GM12878 (cell line): Measurements from ENCODE around the gene ST6GALNAC3. TPM values are rescaled to one million over a fixed set of nuclear protein-coding genes. Genes with fewer than 3 reads are reported as not detected.

ENCODE experiments used
- ATAC-seq: fragments of 200-7000 bp; cut with Tn5 transposase; 3 replicates; pipeline ENCODE4 v1.9.1; 2020; ENCODE audit warnings: mild to moderate bottlenecking, moderate library complexity
- BruUV-seq: library from RNA; stranded (reverse); fragments of 400-500 nt; replicated peaks from 2 replicates; lab custom pipeline; 2021; lab: Mats Ljungman, UMichigan
- CTCF ChIA-PET: fragments of 300-600 bp; sonication (Branson Sonifier 250); formaldehyde crosslinking; extraction: SDS; loops from one replicate; lab custom pipeline; 2021; ENCODE audit warnings: inconsistent platforms; lab: Yijun Ruan, JAX
- POLR2A ChIA-PET: fragments of 350-600 bp; formaldehyde crosslinking; extraction: SDS; loops from one replicate; lab custom pipeline; 2021; ENCODE audit warnings: inconsistent platforms; lab: Charles Lee
- RAD21 ChIA-PET: fragments of 300-600 bp; sonication (Branson Sonifier 250); formaldehyde crosslinking; loops from one replicate; lab custom pipeline; 2023; ENCODE audit warnings: antibody characterized with exemption; ENCODE audit not compliant: unreplicated experiment; lab: Charles Lee
- SMC1A ChIA-PET: fragments of 300-600 bp; sonication (Branson Sonifier 250); formaldehyde crosslinking; loops from one replicate; lab custom pipeline; 2023; ENCODE audit not compliant: unreplicated experiment, uncharacterized antibody; lab: Charles Lee
- DNase-seq: peaks from one replicate; pipeline ENCODE4 v3.0.0-alpha.2; 2011; ENCODE audit warnings: low read depth, low spot score
- FAIRE-seq: peaks from 3 replicates; lab custom pipeline; 2011; peaks lifted over from hg19 to GRCh38; lab: Jason Lieb, UNC
- H2AFZ ChIP-seq: 2 replicates; pipeline ENCODE4 v1.6.0; 2011; ENCODE audit warnings: low read depth, low read length, control low read depth; ENCODE audit not compliant: control insufficient read depth
- H3K27ac ChIP-seq: 2 replicates; pipeline ENCODE4 v1.5.1; 2011; ENCODE audit warnings: control low read depth; ENCODE audit not compliant: control insufficient read depth, insufficient read depth
- H3K27me3 ChIP-seq, 2 experiments: replicated peaks in 1 of 2; 2 replicates each; pipeline versions ENCODE4 v1.6.0 to v1.6.1; 2011; ENCODE audit warnings: low read length in 1 of 2; ENCODE audit not compliant: control insufficient read depth in 2 of 2, insufficient read depth in 2 of 2
- H3K36me3 ChIP-seq, 2 experiments: 2 replicates each; pipeline ENCODE4 v1.5.1; 2011; ENCODE audit warnings: low read length in 1 of 2; ENCODE audit not compliant: control insufficient read depth in 2 of 2, insufficient read depth in 2 of 2
- H3K4me1 ChIP-seq: 2 replicates; pipeline ENCODE4 v1.6.1; 2011; ENCODE audit warnings: mild to moderate bottlenecking, low read length, moderate library complexity, mixed read lengths; ENCODE audit not compliant: control insufficient read depth, insufficient read depth
- H3K4me2 ChIP-seq: 2 replicates; pipeline ENCODE4 v1.6.0; 2011; ENCODE audit warnings: control low read depth; ENCODE audit not compliant: control insufficient read depth, insufficient read depth
- H3K4me3 ChIP-seq: fragments of 200-600 bp; sonication (generic); 2 replicates; pipeline ENCODE4 v1.5.1; 2016
- H3K79me2 ChIP-seq: 2 replicates; pipeline ENCODE4 v1.6.0; 2011; ENCODE audit warnings: low read length; ENCODE audit not compliant: control insufficient read depth, insufficient read depth
- H3K9ac ChIP-seq: 2 replicates; pipeline ENCODE4 v1.8.0; 2011; ENCODE audit warnings: low read length, control low read depth, mixed read lengths; ENCODE audit not compliant: control insufficient read depth, insufficient read depth
- H3K9me3 ChIP-seq: replicated peaks from 3 replicates; pipeline ENCODE4 v1.5.1; 2011; ENCODE audit warnings: mild to moderate bottlenecking, low read length; ENCODE audit not compliant: control insufficient read depth, insufficient read depth
- H4K20me1 ChIP-seq: 2 replicates; pipeline ENCODE4 v1.6.0; 2011; ENCODE audit not compliant: control insufficient read depth, insufficient read depth
- MEF2B ChIP-seq: fragments of 450-650 bp; IDR thresholded peaks from 2 replicates; pipeline ENCODE4 v1.6.1; 2018; ENCODE audit warnings: mild to moderate bottlenecking, moderate library complexity; ENCODE audit not compliant: partially characterized antibody, poor library complexity, severe bottlenecking
- WGBS: methylation state at CpG from one replicate; pipeline ENCODE4 v1.1.6; 2016; ENCODE audit warnings: low lambda C conversion rate; ENCODE audit not compliant: insufficient replicate concordance, insufficient coverage; ENCODE audit errors: missing lambda C conversion rate; 5-methylcytosine and 5-hydroxymethylcytosine counted together
- in situ Hi-C: fragments of 300-500 bp; cut with MboI; formaldehyde crosslinking; loops from 9 replicates; pipeline ENCODE4 v1.14.3; 2018; ENCODE audit warnings: mixed read lengths
- intact Hi-C: fragments of 100-400 bp; cut with micrococcal nuclease; formaldehyde crosslinking; loops from one replicate; pipeline ENCODE4 v1.14.2; 2022; ENCODE audit not compliant: unreplicated experiment
- polyA plus RNA-seq, 11 experiments: library from polyadenylated mRNA; depleted of rRNA in 4 of 11; unstranded in 6 of 11; stranded (reverse) in 5 of 11; fragments of >200 nt; fragmentation: Nextera tagmentation in 4 of 11; fragmentation: Illumina TruSeq in 1 of 11; extraction: Ambion mirVana in 4 of 11; extraction: Trizol in 1 of 11; gene quantifications; 1 replicate in 1 of 11; 2 replicates in 10 of 11; pipeline versions ENCODE4 v1.2.1 to v1.2.3, GENCODE V29; 2011 to 2016; ENCODE audit warnings: inconsistent platforms in 2 of 11, missing spikeins in 2 of 11, low read depth in 1 of 11
- total RNA-seq, 4 experiments: library from RNA; depleted of rRNA in 3 of 4; stranded (reverse); fragments of >200 nt in 3 of 4; fragmentation: Illumina TruSeq in 1 of 4; extraction: Trizol in 1 of 4; gene quantifications; 2 replicates each; pipeline versions ENCODE4 v1.2.1 to v1.2.3, GENCODE V29; 2013 to 2021
- TF ChIP-seq, protein P1 (sequence below): fragments of 450-650 bp; formaldehyde crosslinking; IDR thresholded peaks from 2 replicates; pipeline ENCODE4 v1.5.0; 2022; ENCODE audit warnings: mild to moderate bottlenecking, missing genetic modification characterization
- TF ChIP-seq, protein P2 (sequence below): fragments of 150-350 bp; IDR thresholded peaks from 2 replicates; pipeline ENCODE4 v1.6.1; 2016; ENCODE audit warnings: low read depth, low read length

ST6GALNAC3 gene
- total and polyA plus RNA-seq, 10 of the 15 experiments (the other 5 are each of a cell fraction or from before 2014, with no cell fraction given) = 0.04 to 0.68 (median 0.18) TPM; not detected in 3

DNA sequence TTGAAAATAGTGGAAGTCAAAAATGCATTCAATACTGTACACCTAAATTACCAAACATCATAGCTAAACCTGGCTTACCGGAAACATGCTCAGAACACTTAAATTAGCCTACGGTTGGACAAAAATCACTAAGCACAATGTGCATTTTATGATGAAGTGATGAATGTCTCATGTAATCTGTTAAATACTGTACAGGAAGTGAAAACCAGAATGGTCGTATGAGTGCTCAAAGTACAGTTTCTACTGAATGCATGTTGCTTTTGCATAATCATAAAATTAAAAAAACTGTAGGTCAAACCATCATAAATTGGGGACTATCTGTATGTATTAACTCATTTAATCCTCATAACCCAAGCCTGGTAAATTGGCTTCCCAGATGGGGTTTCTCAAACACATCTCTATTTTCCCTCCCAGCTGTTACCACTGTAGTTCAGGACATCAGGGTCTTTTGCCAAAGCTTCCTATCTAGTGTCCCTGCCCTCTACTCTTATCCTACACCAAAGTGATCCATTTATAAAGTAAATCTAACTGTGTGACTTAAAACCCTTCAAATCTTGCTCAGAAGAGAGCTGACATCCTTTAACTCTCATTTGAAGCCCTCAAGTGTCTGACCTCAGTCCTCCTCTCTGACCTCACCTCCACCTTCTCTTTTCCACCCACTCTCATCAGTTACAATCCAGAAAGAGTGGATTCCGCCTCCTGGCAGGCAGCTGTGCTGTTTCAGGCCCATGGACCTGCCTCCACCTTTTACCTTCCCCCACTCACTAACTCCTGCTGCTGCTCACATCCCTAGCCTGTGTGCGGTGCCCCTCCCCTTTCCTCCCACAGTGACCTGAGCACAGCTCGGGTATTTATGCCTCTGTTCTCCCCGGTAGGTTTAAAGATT, 436.4 kb downstream of the ST6GALNAC3 start:
- H3K27ac ChIP-seq = no peak overlapping the region
- ChIA-PET POLR2A (no interaction called here), SMC1A (interaction anchor here (0.9 kb wide), 1 partner anchor 43 kb away, joined by 3 read pairs; no protein-coding TSS in a partner anchor), RAD21 (no interaction called here), CTCF (interaction anchor here (1.4 kb wide), 1 partner anchor 13 kb away, joined by 3 read pairs; no protein-coding TSS in a partner anchor)
- no peaks in the 10 kb centered on the region for H4K20me1 ChIP-seq
- H3K9me3 ChIP-seq = no peaks in the 10 kb centered on the region
- H3K36me3 ChIP-seq = no peaks in the 10 kb centered on the region
- no peak overlapping the region for H3K4me2 ChIP-seq
- BruUV-seq = no TSS peak
- no peak overlapping the region for H3K9ac ChIP-seq
- ATAC-seq (no peak), FAIRE-seq (no peak), DNase-seq (no peak)
- H2AFZ ChIP-seq = no peak overlapping the region
- no peaks in the 10 kb centered on the region for H3K27me3 ChIP-seq
- intact Hi-C loops = no loop called here
- H3K4me1 ChIP-seq = no peaks in the 10 kb centered on the region
- in situ Hi-C loops = no loop called here
- WGBS = 25% methylated on average over 7 of the region's 7 CpGs
- no peak overlapping the region for H3K4me3 ChIP-seq
- H3K79me2 ChIP-seq = no peaks in the 10 kb centered on the region
- no peak for TF ChIP-seq MEF2B
- TF ChIP-seq, protein P1, sequence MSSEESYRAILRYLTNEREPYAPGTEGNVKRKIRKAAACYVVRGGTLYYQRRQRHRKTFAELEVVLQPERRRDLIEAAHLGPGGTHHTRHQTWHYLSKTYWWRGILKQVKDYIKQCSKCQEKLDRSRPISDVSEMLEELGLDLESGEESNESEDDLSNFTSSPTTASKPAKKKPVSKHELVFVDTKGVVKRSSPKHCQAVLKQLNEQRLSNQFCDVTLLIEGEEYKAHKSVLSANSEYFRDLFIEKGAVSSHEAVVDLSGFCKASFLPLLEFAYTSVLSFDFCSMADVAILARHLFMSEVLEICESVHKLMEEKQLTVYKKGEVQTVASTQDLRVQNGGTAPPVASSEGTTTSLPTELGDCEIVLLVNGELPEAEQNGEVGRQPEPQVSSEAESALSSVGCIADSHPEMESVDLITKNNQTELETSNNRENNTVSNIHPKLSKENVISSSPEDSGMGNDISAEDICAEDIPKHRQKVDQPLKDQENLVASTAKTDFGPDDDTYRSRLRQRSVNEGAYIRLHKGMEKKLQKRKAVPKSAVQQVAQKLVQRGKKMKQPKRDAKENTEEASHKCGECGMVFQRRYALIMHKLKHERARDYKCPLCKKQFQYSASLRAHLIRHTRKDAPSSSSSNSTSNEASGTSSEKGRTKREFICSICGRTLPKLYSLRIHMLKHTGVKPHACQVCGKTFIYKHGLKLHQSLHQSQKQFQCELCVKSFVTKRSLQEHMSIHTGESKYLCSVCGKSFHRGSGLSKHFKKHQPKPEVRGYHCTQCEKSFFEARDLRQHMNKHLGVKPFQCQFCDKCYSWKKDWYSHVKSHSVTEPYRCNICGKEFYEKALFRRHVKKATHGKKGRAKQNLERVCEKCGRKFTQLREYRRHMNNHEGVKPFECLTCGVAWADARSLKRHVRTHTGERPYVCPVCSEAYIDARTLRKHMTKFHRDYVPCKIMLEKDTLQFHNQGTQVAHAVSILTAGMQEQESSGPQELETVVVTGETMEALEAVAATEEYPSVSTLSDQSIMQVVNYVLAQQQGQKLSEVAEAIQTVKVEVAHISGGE (CRISPR knock-in tag) = no peak
- TF ChIP-seq, protein P2, sequence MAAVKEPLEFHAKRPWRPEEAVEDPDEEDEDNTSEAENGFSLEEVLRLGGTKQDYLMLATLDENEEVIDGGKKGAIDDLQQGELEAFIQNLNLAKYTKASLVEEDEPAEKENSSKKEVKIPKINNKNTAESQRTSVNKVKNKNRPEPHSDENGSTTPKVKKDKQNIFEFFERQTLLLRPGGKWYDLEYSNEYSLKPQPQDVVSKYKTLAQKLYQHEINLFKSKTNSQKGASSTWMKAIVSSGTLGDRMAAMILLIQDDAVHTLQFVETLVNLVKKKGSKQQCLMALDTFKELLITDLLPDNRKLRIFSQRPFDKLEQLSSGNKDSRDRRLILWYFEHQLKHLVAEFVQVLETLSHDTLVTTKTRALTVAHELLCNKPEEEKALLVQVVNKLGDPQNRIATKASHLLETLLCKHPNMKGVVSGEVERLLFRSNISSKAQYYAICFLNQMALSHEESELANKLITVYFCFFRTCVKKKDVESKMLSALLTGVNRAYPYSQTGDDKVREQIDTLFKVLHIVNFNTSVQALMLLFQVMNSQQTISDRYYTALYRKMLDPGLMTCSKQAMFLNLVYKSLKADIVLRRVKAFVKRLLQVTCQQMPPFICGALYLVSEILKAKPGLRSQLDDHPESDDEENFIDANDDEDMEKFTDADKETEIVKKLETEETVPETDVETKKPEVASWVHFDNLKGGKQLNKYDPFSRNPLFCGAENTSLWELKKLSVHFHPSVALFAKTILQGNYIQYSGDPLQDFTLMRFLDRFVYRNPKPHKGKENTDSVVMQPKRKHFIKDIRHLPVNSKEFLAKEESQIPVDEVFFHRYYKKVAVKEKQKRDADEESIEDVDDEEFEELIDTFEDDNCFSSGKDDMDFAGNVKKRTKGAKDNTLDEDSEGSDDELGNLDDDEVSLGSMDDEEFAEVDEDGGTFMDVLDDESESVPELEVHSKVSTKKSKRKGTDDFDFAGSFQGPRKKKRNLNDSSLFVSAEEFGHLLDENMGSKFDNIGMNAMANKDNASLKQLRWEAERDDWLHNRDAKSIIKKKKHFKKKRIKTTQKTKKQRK = no peak
- TF ChIP-seq, all 136 proteins: peak for 0
